ENCODE data around the gene SPATA3.

The SPATA3 gene

GRCh38 chr2:230968921-230969658, 26.8 kb upstream of the SPATA3 start:
- no peak for DNase-seq

- no peak for DNase-seq
These were observed 26.3 kb upstream of the SPATA3 start for GRCh38 chr2:230969659-230970015.

GRCh38 chr2:230972046-230972445, 23.9 kb upstream of the SPATA3 start:
- no peak for DNase-seq

GRCh38 chr2:230974096-230974913, 21.6 kb upstream of the SPATA3 start:
- no peak for DNase-seq

GRCh38 chr2:230975927-230976326, 20.0 kb upstream of the SPATA3 start:
- no peak for DNase-seq

GRCh38 chr2:230976671-230977171, 19.2 kb upstream of the SPATA3 start:
- no peak for DNase-seq

- no peak for DNase-seq
These were observed 15.5 kb upstream of the SPATA3 start for GRCh38 chr2:230980468-230980867.

GRCh38 chr2:230981704-230982103, 14.2 kb upstream of the SPATA3 start:
- no peak for DNase-seq

- no peak for DNase-seq
These were observed 13.8 kb upstream of the SPATA3 start for GRCh38 chr2:230982126-230982525.

GRCh38 chr2:230982528-230982927, 13.4 kb upstream of the SPATA3 start:
- no peak for DNase-seq

- no peak for DNase-seq
These were observed 12.4 kb upstream of the SPATA3 start for GRCh38 chr2:230983566-230983965.

GRCh38 chr2:230984393-230985220, 11.3 kb upstream of the SPATA3 start:
- no peak for DNase-seq

- DNase-seq = no peak
These were observed 10.2 kb upstream of the SPATA3 start for GRCh38 chr2:230985519-230986231.

GRCh38 chr2:230986520-230987136, 9.3 kb upstream of the SPATA3 start:
- no peak for DNase-seq

GRCh38 chr2:230987137-230988020, 8.5 kb upstream of the SPATA3 start:
- DNase-seq = peak; percentile 60

GRCh38 chr2:230989731-230990130, 6.2 kb upstream of the SPATA3 start:
- DNase-seq = no peak

- DNase-seq = no peak
These were observed 5.6 kb upstream of the SPATA3 start for GRCh38 chr2:230990131-230990898.

GRCh38 chr2:230990899-230991150, 5.1 kb upstream of the SPATA3 start:
- no peak for DNase-seq

GRCh38 chr2:230991598-230991997, 4.3 kb upstream of the SPATA3 start:
- no peak for DNase-seq

- DNase-seq = no peak
These were observed 740 bp downstream of the SPATA3 start for GRCh38 chr2:230996661-230997060.

GRCh38 chr2:230998882-230999281, 3.0 kb downstream of the SPATA3 start:
- DNase-seq = no peak
